Chondrocyte (in vitro differentiated cells): ENCODE data around the gene FOXP1. TPM values are rescaled to one million over a fixed set of nuclear protein-coding genes. Genes with fewer than 3 reads are reported as not detected.

Source experiments
- DNase-seq: peaks from one replicate; pipeline ENCODE4 v3.0.0; 2021; ENCODE audit warnings: mixed read lengths, low spot score
- H3K27ac Mint-ChIP-seq: one replicate; pipeline ENCODE4 v1.8.0; 2021; ENCODE audit warnings: mild to moderate bottlenecking, moderate library complexity, mixed read lengths; ENCODE audit not compliant: unreplicated experiment
- H3K27me3 Mint-ChIP-seq: 2 replicates; pipeline ENCODE4 v1.8.0; 2021; ENCODE audit warnings: low read depth, mixed read lengths
- H3K36me3 Mint-ChIP-seq: 2 replicates; pipeline ENCODE4 v1.8.0; 2021; ENCODE audit warnings: low read depth, mixed read lengths
- H3K4me1 Mint-ChIP-seq: 2 replicates; pipeline ENCODE4 v1.8.0; 2021; ENCODE audit warnings: low read depth, mild to moderate bottlenecking, mixed read lengths
- H3K4me3 Mint-ChIP-seq: one replicate; pipeline ENCODE4 v1.8.0; 2021; ENCODE audit warnings: mild to moderate bottlenecking, moderate library complexity, mixed read lengths; ENCODE audit not compliant: unreplicated experiment
- H3K9me3 Mint-ChIP-seq: 2 replicates; pipeline ENCODE4 v1.8.0; 2021; ENCODE audit warnings: low read depth, mixed read lengths
- CTCF ChIP-seq: fragments of 200-600 bp; sonication (generic); IDR thresholded peaks from 2 replicates; pipeline ENCODE4 v1.5.0; 2021; ENCODE audit warnings: antibody characterized with exemption, mild to moderate bottlenecking, moderate library complexity
- total RNA-seq: library from RNA; stranded (reverse); gene quantifications from 3 replicates; pipeline ENCODE4 v1.2.1, GENCODE V29; 2021

Gene FOXP1
- total RNA-seq, 1 donor from 2014 or later, result 206 TPM

- Mint-ChIP-seq H3K9me3 (no peaks in the 10 kb centered on the region), H3K4me1 (peaks cover 86% of the 10 kb centered on the region), H3K27me3 (no peaks in the 10 kb centered on the region), H3K36me3 (peaks cover 41% of the 10 kb centered on the region), H3K4me3 (no peak overlapping the region), H3K27ac (peak overlapping the region; percentile 10)
- TF ChIP-seq CTCF, result no peak
- no peak for DNase-seq
These were observed 598.0 kb downstream of the FOXP1 start for GRCh38 chr3:70985572-70985971.

- Mint-ChIP-seq H3K4me3 (no peak overlapping the region), H3K4me1 (peaks cover 86% of the 10 kb centered on the region), H3K9me3 (no peaks in the 10 kb centered on the region), H3K27ac (peak overlapping the region; percentile 100), H3K36me3 (peaks cover 40% of the 10 kb centered on the region), H3K27me3 (no peaks in the 10 kb centered on the region)
- no peak for DNase-seq
- no peak for TF ChIP-seq CTCF
These were observed 598.6 kb downstream of the FOXP1 start for GRCh38 chr3:70984776-70985482.

- no peak for TF ChIP-seq CTCF
- Mint-ChIP-seq H3K36me3 (peaks cover 46% of the 10 kb centered on the region), H3K4me3 (peak overlapping the region; percentile 56), H3K27me3 (no peaks in the 10 kb centered on the region), H3K4me1 (peaks cover 72% of the 10 kb centered on the region), H3K27ac (peak overlapping the region; percentile 100), H3K9me3 (no peaks in the 10 kb centered on the region)
- no peak for DNase-seq
These were observed 600.8 kb downstream of the FOXP1 start for GRCh38 chr3:70982700-70983140.

GRCh38 chr3:70982284-70982683 lies 601.2 kb downstream of the FOXP1 start:
- Mint-ChIP-seq H3K4me1 (peaks cover 68% of the 10 kb centered on the region), H3K27ac (peak overlapping the region; percentile 100), H3K4me3 (no peak overlapping the region), H3K9me3 (no peaks in the 10 kb centered on the region), H3K27me3 (no peaks in the 10 kb centered on the region), H3K36me3 (peaks cover 44% of the 10 kb centered on the region)
- TF ChIP-seq CTCF, result no peak
- no peak for DNase-seq

GRCh38 chr3:70981231-70981880 lies 602.2 kb downstream of the FOXP1 start:
- TF ChIP-seq CTCF, result no peak
- DNase-seq, result no peak
- Mint-ChIP-seq H3K36me3 (peaks cover 41% of the 10 kb centered on the region), H3K27ac (peak overlapping the region; percentile 100), H3K4me1 (peaks cover 66% of the 10 kb centered on the region), H3K9me3 (no peaks in the 10 kb centered on the region), H3K4me3 (no peak overlapping the region), H3K27me3 (no peaks in the 10 kb centered on the region)
